Suprapubic skin (tissue), 4 donors: ENCODE measurements around the gene ANAPC13. TPM values are rescaled to one million over a fixed set of nuclear protein-coding genes. Genes with fewer than 3 reads are reported as not detected.

ENCODE experiments used
- DNase-seq, 2 donors: peaks; one replicate each; pipeline ENCODE4 v3.0.0-alpha.2; 2019; ENCODE audit warnings: low spot score in 2 of 2
- H3K27ac ChIP-seq: fragments of 200-600 bp; sonication (generic); one replicate; pipeline ENCODE4 v1.5.1; 2019
- H3K27me3 ChIP-seq: fragments of 200-600 bp; sonication (generic); one replicate; pipeline ENCODE4 v1.5.1; 2019
- H3K36me3 ChIP-seq: fragments of 200-600 bp; sonication (generic); one replicate; pipeline ENCODE4 v1.5.1; 2019
- H3K4me1 ChIP-seq: fragments of 200-600 bp; sonication (generic); one replicate; pipeline ENCODE4 v1.5.1; 2019
- H3K4me3 ChIP-seq: fragments of 200-600 bp; sonication (generic); one replicate; pipeline ENCODE4 v1.5.1; 2019; ENCODE audit warnings: mild to moderate bottlenecking
- H3K9me3 ChIP-seq: fragments of 200-600 bp; sonication (generic); one replicate; pipeline ENCODE4 v1.5.1; 2019
- CTCF ChIP-seq, 2 donors: fragments of 200-600 bp in 1 of 2; fragments of 450-650 bp in 1 of 2; sonication (generic) in 1 of 2; IDR thresholded peaks; one replicate each; pipeline ENCODE4 v1.5.1; 2016 to 2019; ENCODE audit warnings: antibody characterized with exemption in 2 of 2, mild to moderate bottlenecking in 1 of 2, moderate library complexity in 1 of 2
- EP300 ChIP-seq: sonication (generic); formaldehyde crosslinking; IDR thresholded peaks from one replicate; pipeline ENCODE4 v1.6.1; 2017; ENCODE audit warnings: antibody characterized with exemption
- POLR2A ChIP-seq, 2 donors: fragments of 450-650 bp; IDR thresholded peaks; one replicate each; pipeline ENCODE4 v1.6.1; 2017; ENCODE audit warnings: antibody characterized with exemption in 2 of 2, mild to moderate bottlenecking in 2 of 2, moderate library complexity in 2 of 2
- POLR2AphosphoS5 ChIP-seq, 3 donors: sonication (generic); formaldehyde crosslinking; IDR thresholded peaks; one replicate each; pipeline ENCODE4 v1.6.1; 2017; ENCODE audit warnings: antibody characterized with exemption in 3 of 3
- WGBS: methylation state at CpG from one replicate; pipeline ENCODE4 v1.1.5; 2018; 5-methylcytosine and 5-hydroxymethylcytosine counted together
- total RNA-seq, 4 donors: library from RNA; depleted of rRNA; stranded (reverse); fragments of >200 nt; gene quantifications; one replicate each; pipeline ENCODE4 v1.1.0, GENCODE V29; 2016

Gene ANAPC13
- total RNA-seq, 4 donors from 2014 or later, result 20.8 to 51.2 (median 46.0) TPM

DNA sequence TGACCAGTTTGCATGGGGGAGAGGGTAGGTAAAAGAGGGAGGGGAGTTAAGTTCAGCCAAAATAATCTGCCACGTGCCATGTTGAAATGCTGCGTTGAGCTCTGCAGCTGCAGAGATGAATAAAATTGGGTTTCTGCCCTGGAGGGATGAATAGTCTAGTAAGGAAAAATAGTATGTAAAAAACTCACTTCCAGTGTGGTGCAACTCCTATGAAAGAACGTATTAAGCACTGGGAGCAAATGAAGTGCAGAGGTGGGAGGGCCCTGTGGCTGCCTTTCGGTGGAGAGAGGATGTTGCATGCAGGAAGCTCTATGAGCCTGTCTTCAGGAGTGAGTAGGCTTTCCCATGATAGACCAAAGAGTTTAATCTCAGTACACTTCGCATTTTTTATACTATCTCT lies 8.7 kb upstream of the ANAPC13 start:
- H3K27ac ChIP-seq, result no peak overlapping the region
- peaks cover 13% of the 10 kb centered on the region for H3K36me3 ChIP-seq
- H3K9me3 ChIP-seq, result no peaks in the 10 kb centered on the region
- H3K4me1 ChIP-seq, result no peaks in the 10 kb centered on the region
- no peak for DNase-seq
- TF ChIP-seq POLR2A (IDR thresholded peaks at IDR 0.05) (no peak), EP300 (no peak), POLR2AphosphoS5 (IDR thresholded peaks at IDR 0.05) (no peak), CTCF (IDR thresholded peaks at IDR 0.05) (no peak)
- H3K4me3 ChIP-seq, result no peak overlapping the region
- no peaks in the 10 kb centered on the region for H3K27me3 ChIP-seq
- WGBS, result 50% methylated on average over 5 of the region's 5 CpGs

- DNase-seq, result no peak
- no peaks in the 10 kb centered on the region for H3K27me3 ChIP-seq
- H3K4me1 ChIP-seq, result peaks cover 38% of the 10 kb centered on the region
- no peak for TF ChIP-seq POLR2AphosphoS5 (IDR thresholded peaks at IDR 0.05)
- no peak for TF ChIP-seq POLR2A (IDR thresholded peaks at IDR 0.05)
- no peak for TF ChIP-seq EP300
- TF ChIP-seq CTCF (IDR thresholded peaks at IDR 0.05), result no peak
- WGBS, result 49% methylated on average over 5 of the region's 5 CpGs
- no peaks in the 10 kb centered on the region for H3K9me3 ChIP-seq
- no peak overlapping the region for H3K27ac ChIP-seq
- H3K4me3 ChIP-seq, result peak overlapping the region; percentile 79
- H3K36me3 ChIP-seq, result peaks cover under 1% of the 10 kb centered on the region
Measured at GRCh38 chr3:134487406-134487805, 1.6 kb upstream of the ANAPC13 start.

DNA sequence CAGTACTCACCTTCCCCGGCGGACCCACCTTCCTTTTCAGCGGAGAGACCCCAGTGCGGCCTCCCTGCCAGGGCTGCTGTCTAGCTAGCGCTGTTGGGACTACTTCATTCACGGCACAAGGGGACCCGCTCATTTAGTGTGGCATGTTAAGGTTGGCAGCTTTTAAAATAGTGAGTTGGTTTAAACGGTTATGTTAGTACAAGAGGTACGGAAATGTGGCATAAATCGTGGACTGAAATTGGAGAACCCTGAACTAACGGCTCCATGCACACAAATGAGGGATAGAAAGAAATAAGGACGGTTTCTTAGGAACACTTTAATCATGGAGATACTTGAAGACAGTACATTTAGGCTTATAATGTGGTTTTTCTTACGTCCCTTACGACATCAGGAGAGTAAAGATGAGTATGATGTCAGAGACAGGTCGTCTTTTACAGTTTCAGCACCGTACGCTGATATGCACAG lies 824 bp upstream of the ANAPC13 start:
- peaks cover 38% of the 10 kb centered on the region for H3K4me1 ChIP-seq
- H3K36me3 ChIP-seq, result peaks cover 4% of the 10 kb centered on the region
- no peaks in the 10 kb centered on the region for H3K9me3 ChIP-seq
- H3K4me3 ChIP-seq, result peak overlapping the region; percentile 79
- H3K27ac ChIP-seq, result peak overlapping the region; percentile 98
- TF ChIP-seq POLR2AphosphoS5 (IDR thresholded peaks at IDR 0.05) (no peak), EP300 (no peak), POLR2A (IDR thresholded peaks at IDR 0.05) (no peak), CTCF (IDR thresholded peaks at IDR 0.05) (no peak)
- H3K27me3 ChIP-seq, result no peaks in the 10 kb centered on the region
- DNase-seq, result no peak
- 2% methylated on average over 13 of the region's 17 CpGs for WGBS

GRCh38 chr3:134485075-134485717 lies 589 bp downstream of the ANAPC13 start:
- no peak for DNase-seq
- TF ChIP-seq POLR2A (IDR thresholded peaks at IDR 0.05) (no peak), POLR2AphosphoS5 (IDR thresholded peaks at IDR 0.05) (peak in 1 of 3 donors; percentile 96)
- Histone ChIP-seq H3K4me3 (peak overlapping the region; percentile 79), H3K27me3 (no peaks in the 10 kb centered on the region), H3K9me3 (no peaks in the 10 kb centered on the region), H3K4me1 (peaks cover 38% of the 10 kb centered on the region), H3K27ac (peak overlapping the region; percentile 98), H3K36me3 (peaks cover 19% of the 10 kb centered on the region)
- 0% methylated on average over 24 of the region's 24 CpGs for WGBS

GRCh38 chr3:134483195-134483900 lies 2.4 kb downstream of the ANAPC13 start:
- Histone ChIP-seq H3K27ac (peak overlapping the region; percentile 17), H3K4me3 (no peak overlapping the region), H3K36me3 (peaks cover 32% of the 10 kb centered on the region), H3K27me3 (no peaks in the 10 kb centered on the region), H3K4me1 (peaks cover 38% of the 10 kb centered on the region), H3K9me3 (no peaks in the 10 kb centered on the region)
- DNase-seq, result no peak
- WGBS, result 67% methylated on average over 7 of the region's 7 CpGs
- no peak for TF ChIP-seq POLR2A (IDR thresholded peaks at IDR 0.05)
- TF ChIP-seq POLR2AphosphoS5 (IDR thresholded peaks at IDR 0.05), result no peak
- no peak for TF ChIP-seq EP300
- TF ChIP-seq CTCF (IDR thresholded peaks at IDR 0.05), result no peak
